H1 (cell line): ENCODE results near the gene COMT. TPM values are rescaled to one million over a fixed set of nuclear protein-coding genes. Genes with fewer than 3 reads are reported as not detected.

ENCODE experiments used
- CHD1 ChIP-seq: IDR thresholded peaks from 2 replicates; pipeline ENCODE4 v1.6.1; 2012; ENCODE audit warnings: low read depth, low read length, improper control_type of control experiment
- CHD7 ChIP-seq: fragments of 300-600 bp; sonication (generic); IDR thresholded peaks from 2 replicates; pipeline ENCODE4 v1.7.1; 2012; ENCODE audit warnings: low read length, moderate library complexity, mild to moderate bottlenecking, inconsistent platforms; ENCODE audit not compliant: insufficient replicate concordance
- HDAC2 ChIP-seq, 2 experiments: fragments of 300-600 bp in 1 of 2; sonication (generic) in 1 of 2; IDR thresholded peaks; 2 replicates each; pipeline ENCODE4 v1.6.1; 2011 to 2012; ENCODE audit warnings: low read depth in 2 of 2, low read length in 2 of 2, mild to moderate bottlenecking in 2 of 2, moderate library complexity in 2 of 2, borderline replicate concordance in 1 of 2, inconsistent platforms in 1 of 2
- RNF2 ChIP-seq: fragments of 200-900, 300-1000 bp; sonication (generic); IDR thresholded peaks from 2 replicates; pipeline ENCODE4 v1.7.1; 2016; ENCODE audit warnings: borderline replicate concordance, low read depth, mild to moderate bottlenecking, antibody characterized with exemption, low read length; ENCODE audit not compliant: poor library complexity, severe bottlenecking; ENCODE audit errors: missing control alignments
- polyA plus RNA-seq, 7 experiments: library from polyadenylated mRNA; depleted of rRNA in 3 of 7; stranded (reverse) in 5 of 7; unstranded in 2 of 7; fragments of >200 nt in 5 of 7; fragments of 200-250 nt in 2 of 7; gene quantifications; 1 replicate in 5 of 7; 2 replicates in 1 of 7; 4 replicates in 1 of 7; pipeline versions ENCODE4 v1.2.1 to v1.2.3, GENCODE V29; 2011 to 2013; ENCODE audit warnings: missing spikeins in 2 of 7, mixed read lengths in 2 of 7
- total RNA-seq: library from RNA; stranded (reverse); fragmentation: NEBNext Ultra II Directional; extraction: Animal tissue kit (Norgen Biotek cat#: 25700); gene quantifications from 2 replicates; pipeline ENCODE4 v1.2.1, GENCODE V29; 2021
- TF ChIP-seq, protein P1 (sequence below), 3 experiments: IDR thresholded peaks; 1 replicate in 2 of 3; 2 replicates in 1 of 3; pipeline versions ENCODE4 v1.5.1 to v1.6.1; 2011; ENCODE audit warnings: low read length in 3 of 3, mild to moderate bottlenecking in 3 of 3, inconsistent platforms in 2 of 3, low read depth in 1 of 3, moderate library complexity in 1 of 3; ENCODE audit not compliant: insufficient read depth in 1 of 3; ENCODE audit errors: control extremely low read depth in 1 of 3
- TF ChIP-seq, protein P2 (sequence below): IDR thresholded peaks from 2 replicates; pipeline ENCODE4 v1.6.1; 2011; ENCODE audit warnings: low read length, improper control_type of control experiment

The COMT gene
- total and polyA plus RNA-seq, 2 of the 8 experiments (the other 6 are each of a cell fraction or from before 2014, with no cell fraction given), result 15.2 to 33.7 TPM

DNA sequence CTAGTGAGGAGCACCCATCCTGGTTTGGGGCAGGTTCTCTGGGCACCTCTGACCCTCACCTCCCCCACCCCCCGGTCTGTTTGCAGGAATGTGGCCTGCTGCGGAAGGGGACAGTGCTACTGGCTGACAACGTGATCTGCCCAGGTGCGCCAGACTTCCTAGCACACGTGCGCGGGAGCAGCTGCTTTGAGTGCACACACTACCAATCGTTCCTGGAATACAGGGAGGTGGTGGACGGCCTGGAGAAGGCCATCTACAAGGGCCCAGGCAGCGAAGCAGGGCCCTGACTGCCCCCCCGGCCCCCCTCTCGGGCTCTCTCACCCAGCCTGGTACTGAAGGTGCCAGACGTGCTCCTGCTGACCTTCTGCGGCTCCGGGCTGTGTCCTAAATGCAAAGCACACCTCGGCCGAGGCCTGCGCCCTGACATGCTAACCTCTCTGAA lies 26.9 kb downstream of the COMT start (continued):
- TF ChIP-seq CHD7 (no peak), HDAC2 (IDR thresholded peaks at IDR 0.05; ENCODE audit: borderline replicate concordance in 1 of 2, low read depth in 2 of 2, low read length in 2 of 2) (no peak), CHD1 (no peak), RNF2 (no peak)
- TF ChIP-seq, protein P1, sequence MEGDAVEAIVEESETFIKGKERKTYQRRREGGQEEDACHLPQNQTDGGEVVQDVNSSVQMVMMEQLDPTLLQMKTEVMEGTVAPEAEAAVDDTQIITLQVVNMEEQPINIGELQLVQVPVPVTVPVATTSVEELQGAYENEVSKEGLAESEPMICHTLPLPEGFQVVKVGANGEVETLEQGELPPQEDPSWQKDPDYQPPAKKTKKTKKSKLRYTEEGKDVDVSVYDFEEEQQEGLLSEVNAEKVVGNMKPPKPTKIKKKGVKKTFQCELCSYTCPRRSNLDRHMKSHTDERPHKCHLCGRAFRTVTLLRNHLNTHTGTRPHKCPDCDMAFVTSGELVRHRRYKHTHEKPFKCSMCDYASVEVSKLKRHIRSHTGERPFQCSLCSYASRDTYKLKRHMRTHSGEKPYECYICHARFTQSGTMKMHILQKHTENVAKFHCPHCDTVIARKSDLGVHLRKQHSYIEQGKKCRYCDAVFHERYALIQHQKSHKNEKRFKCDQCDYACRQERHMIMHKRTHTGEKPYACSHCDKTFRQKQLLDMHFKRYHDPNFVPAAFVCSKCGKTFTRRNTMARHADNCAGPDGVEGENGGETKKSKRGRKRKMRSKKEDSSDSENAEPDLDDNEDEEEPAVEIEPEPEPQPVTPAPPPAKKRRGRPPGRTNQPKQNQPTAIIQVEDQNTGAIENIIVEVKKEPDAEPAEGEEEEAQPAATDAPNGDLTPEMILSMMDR (IDR thresholded peaks at IDR 0.05; ENCODE audit: control extremely low read depth in 1 of 3, insufficient read depth in 1 of 3, low read depth in 1 of 3, low read length in 3 of 3), result no peak
- TF ChIP-seq, protein P2, sequence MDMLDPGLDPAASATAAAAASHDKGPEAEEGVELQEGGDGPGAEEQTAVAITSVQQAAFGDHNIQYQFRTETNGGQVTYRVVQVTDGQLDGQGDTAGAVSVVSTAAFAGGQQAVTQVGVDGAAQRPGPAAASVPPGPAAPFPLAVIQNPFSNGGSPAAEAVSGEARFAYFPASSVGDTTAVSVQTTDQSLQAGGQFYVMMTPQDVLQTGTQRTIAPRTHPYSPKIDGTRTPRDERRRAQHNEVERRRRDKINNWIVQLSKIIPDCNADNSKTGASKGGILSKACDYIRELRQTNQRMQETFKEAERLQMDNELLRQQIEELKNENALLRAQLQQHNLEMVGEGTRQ, result no peak
